ENCODE data around the gene GABBR2.

The GABBR2 gene

DNA sequence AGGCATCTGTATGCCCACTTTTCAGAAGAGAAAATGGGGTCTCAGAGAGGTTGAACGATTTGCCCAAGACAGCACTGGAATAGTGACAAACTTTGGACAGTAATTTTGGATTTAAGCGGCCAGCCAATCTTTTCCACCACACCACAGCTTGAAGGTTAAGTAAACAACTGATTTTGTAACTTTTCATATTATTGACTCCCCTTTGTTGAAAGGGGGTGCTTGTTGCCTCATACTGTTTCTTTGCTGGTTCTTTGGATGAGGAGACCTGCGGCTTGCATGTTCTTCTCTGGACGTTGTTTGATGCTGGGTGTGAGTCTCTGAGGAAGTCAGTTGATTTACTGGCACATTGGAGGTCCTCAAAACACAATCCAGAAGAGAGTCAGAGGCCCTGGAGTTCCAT, 11.7 kb upstream of the GABBR2 start:
- FAIRE-seq = no peak

GRCh38 chr9:98719055-98719454, 10.3 kb upstream of the GABBR2 start:
- FAIRE-seq = no peak

- FAIRE-seq = no peak
Measured at GRCh38 chr9:98714833-98715232, 6.1 kb upstream of the GABBR2 start.

DNA sequence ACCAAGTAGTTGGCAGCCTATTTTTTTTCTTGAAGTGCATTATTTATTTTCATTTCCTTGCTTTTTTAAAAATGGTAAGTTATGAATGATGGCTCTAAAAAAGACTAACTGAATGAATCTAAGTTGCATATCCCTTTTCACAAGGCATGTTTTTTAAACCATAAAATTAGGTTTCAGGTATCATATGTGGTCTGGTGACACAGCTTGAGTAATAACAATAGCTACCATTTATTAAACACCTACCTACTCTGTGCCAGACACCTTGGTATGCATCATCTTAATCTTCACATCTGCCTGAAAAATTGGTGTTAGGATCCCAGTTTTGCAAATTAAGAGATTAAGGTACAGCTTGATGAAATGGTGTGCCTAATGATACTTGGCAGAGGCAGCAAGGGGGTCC, 4.3 kb upstream of the GABBR2 start:
- FAIRE-seq = no peak

- FAIRE-seq = no peak
Measured at GRCh38 chr9:98709968-98710965, 1.5 kb upstream of the GABBR2 start.

- no peak for FAIRE-seq
Measured at GRCh38 chr9:98708103-98708932, 417 bp downstream of the GABBR2 start.

DNA sequence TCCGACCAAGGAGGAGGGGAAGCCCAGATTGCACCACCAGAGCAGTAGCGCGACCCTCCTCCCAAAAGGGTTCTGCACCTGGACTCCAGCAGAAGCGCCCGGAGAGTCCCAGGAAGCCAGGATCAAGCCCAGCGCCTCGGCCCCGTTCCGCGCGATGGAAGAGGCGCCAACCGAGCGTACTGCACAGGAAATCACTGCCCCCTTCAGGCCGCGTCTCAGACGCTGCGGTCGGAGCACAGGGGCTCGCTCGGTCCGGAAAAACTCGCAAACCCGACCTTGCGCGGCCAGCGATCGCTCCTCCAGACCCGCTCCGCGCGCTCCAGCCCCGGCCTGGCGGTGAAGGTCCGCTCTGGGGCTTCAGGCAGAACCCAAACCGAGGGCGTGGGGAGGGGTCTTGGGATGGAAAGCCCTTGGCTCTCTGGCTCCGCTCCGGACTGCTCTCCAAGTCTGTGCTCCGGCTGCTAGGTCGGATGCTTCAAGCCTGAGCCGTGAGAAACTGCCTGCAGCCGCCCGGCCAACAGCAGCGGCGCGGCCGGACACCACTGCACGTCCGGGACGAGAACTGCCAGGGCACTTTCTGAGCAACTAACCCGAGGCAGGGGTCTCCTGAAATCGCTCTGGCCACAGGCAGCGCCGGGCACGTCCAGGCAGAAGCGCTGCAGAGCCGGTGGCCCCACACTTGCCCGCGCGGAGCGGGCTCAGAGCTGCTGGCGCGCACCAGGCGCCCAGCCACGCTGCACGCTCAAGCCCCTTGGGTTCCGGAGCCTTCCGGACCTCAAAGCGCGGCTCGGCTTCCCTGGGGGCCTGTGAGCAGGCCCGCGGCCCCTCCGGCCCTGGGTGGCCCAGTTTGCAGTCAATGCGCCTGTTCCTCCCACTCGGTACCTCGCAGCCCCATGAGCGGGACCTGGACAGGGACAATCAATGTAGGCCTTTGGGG, 1.3 kb downstream of the GABBR2 start:
- no peak for FAIRE-seq

GRCh38 chr9:98706651-98707165, 2.0 kb downstream of the GABBR2 start:
- no peak for FAIRE-seq

- FAIRE-seq = no peak
Measured at GRCh38 chr9:98702835-98703380, 5.8 kb downstream of the GABBR2 start.

GRCh38 chr9:98702340-98702739, 6.4 kb downstream of the GABBR2 start:
- no peak for FAIRE-seq

DNA sequence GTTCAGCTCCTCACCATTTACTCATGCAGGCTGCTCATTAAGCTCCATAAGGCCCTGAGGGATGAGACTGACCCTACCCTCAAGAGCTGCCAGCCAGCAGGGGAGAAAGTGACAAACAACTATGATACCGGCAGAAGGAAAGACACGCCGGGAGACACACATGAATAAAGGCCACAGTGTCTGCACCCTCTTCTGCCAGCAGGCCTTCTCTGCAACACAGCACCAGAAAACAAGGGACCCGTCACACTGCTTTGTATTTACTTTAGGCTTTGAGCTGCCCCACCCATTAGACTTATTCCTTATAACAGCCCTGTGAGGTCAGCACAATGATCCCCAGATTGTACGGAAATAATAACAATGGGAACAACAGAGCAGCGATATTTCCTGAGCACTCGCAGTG, 7.2 kb downstream of the GABBR2 start:
- no peak for FAIRE-seq

GRCh38 chr9:98700801-98701200, 7.9 kb downstream of the GABBR2 start:
- no peak for FAIRE-seq

DNA sequence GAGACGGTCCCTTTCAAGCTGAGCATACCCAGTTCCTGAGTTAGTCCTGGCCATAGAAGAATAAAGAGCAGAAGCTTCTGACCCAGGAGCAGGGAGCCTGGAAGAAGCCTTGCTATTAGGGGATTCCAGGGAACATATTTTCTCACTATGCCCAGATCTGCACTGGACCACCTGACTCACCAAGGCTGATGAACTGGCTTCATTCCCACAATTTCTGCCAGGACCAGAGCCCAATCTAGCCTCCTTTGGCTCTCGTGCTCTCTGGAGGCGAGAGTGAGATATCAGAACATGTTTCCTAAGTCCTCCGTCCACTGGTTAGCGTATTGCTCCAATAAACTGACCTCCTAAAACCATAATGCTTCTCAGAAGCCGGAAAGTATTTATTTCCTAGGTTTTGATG, 9.9 kb downstream of the GABBR2 start:
- FAIRE-seq = no peak

- no peak for FAIRE-seq
Measured at GRCh38 chr9:98694943-98695342, 13.8 kb downstream of the GABBR2 start.

DNA sequence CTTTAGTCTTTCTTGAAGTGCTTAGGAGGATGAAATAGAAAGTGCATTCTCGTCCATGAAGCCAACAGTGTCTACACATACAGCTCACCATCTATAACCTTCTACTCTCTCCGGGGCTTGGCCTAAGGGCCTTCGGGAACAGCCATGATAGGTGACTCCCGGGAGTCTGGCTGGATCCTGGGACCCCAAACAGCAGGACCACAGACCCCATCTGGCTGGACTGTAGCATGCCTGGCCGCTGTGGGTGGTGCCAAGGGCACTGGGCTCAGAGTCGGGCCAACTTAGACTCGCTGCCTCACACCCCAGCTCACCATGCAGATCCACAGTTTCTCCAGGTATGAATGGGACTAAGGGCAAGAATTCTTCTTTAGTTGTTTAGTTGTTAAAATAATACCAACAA, 16.3 kb downstream of the GABBR2 start:
- FAIRE-seq = no peak

- FAIRE-seq = no peak
Measured at GRCh38 chr9:98691890-98692289, 16.8 kb downstream of the GABBR2 start.

GRCh38 chr9:98690686-98691085, 18.0 kb downstream of the GABBR2 start:
- no peak for FAIRE-seq

- no peak for FAIRE-seq
Measured at GRCh38 chr9:98688710-98689495, 19.8 kb downstream of the GABBR2 start.

- FAIRE-seq = no peak
Measured at GRCh38 chr9:98687911-98688310, 20.8 kb downstream of the GABBR2 start.

DNA sequence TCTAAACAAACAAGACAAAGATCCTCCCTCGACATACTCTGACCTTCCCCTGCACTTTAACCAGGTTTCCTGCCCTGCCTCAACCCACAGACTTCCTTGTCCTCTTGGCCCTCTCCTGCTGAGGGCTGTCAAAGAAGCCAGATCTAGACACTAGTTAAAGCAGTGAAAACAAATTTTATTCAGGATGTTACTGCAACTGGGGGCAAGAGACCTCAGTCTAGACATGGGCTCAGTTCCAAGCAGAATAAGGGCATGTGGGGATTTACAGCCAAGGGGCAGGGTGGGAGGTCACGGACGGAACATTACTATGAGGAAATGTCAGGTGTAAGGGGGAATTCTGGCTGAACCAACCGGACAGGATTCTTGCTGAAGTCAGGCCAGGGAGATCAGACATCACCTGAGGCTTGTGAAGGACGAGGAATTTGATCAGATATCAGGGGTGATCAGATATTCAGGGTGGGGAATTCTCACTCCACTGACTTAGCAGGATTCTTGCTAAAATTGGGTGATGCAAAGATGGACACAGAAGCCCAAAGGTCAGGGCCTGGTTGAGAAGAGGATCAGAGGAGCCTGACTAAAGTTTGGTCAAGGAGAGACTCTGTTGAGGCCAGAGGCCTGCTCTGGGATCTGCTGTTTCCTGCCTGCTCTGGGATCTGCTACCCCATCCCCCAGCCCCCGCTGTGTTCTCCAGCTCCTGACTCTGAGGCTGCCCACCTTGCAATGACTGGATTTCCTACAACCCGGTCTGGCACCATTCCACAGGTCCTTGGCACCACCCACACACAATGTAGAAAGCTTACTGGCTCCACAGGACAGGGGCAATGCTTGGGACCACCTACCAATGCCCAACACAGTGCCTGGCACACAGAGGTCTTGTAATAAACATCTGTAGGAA, 21.5 kb downstream of the GABBR2 start:
- FAIRE-seq = no peak

Data from colon (tissue), 2 donors.